Activated CD8-positive, alpha-beta memory T cell treated with anti-CD3 and anti-CD28 coated beads, Interleukin-2, amount 50 U/mL, for 24 hours (primary cell): ENCODE results near the gene FAAP20.
"Not testable (repeated sequence)": the region's sequence is repeated elsewhere in the genome, so short reads cannot be mapped to it uniquely, and the experiment has no call there.

Experiments
- DNase-seq: peaks from one replicate; pipeline ENCODE4 v3.0.0-alpha.2; 2020; ENCODE audit errors: extremely low read depth

The FAAP20 gene

DNA sequence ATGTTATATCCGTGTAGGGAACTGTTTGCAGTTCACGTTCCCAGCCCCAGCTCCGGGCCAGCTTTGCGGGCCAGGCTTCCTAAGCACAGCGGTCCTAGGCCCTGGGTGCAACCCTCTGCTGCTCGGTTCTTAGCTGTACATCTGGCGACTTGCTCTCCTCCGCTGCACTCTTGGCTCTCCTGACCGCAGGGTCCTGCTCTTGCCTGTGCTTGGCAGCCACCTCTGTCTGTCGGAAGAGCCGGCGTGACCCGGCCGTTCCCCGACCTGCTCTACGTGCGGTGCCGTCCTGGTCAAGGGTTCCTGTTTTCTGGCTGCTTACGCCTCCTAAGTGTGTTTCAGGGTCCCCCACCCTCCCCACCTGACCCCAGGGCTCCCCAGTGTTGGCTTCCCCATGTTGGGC is 36.7 kb downstream of the FAAP20 start:
- no peak for DNase-seq

DNA sequence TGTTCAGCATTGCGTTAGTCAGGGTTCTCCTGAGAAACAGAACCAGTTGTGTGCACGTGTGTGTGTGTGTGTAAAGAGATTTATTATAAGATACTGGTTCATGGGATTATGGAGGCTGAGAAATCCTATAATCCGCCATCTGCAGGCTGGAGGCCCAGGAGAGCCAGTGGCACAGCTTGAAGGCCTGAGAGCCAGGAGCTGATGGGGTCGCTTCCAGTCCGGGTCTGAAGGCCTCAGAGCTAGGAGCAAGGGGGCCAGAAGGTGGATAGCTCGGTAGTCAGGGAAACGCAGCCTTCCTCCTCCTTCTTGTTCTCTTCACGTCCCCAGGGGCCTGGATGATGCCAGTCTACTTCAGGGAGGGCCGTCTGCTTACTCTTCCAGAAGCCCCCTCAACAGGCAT is 37.7 kb downstream of the FAAP20 start:
- DNase-seq, result no peak

- DNase-seq, result no peak
Measured at GRCh38 chr1:2155788-2156187, 38.8 kb downstream of the FAAP20 start.

DNA sequence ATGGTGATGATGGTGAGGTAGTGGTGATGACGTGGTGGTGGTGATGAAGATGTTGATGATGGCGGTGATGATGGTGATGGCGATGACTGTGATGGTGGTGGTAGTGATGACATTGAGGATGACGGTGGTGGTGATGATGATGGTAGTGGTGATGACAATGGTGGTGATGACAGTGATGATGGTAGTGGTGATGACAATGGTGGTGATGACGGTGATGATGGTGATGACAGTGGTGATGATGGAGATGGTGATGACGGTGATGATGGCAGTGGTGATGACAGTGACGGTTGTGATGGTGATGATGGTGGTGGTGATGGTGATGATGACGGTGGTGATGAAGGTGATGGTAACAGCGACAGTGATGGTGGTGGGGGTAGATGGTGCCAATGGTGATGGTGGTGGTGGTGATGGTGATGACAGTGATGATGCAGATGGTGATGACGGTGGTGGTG is 39.4 kb downstream of the FAAP20 start:
- DNase-seq, result no peak

- no peak for DNase-seq
Measured at GRCh38 chr1:2154022-2154421, 40.5 kb downstream of the FAAP20 start.

GRCh38 chr1:2152954-2153353 is 41.6 kb downstream of the FAAP20 start:
- DNase-seq, result no peak

GRCh38 chr1:2151911-2152310 is 42.7 kb downstream of the FAAP20 start:
- DNase-seq, result no peak

GRCh38 chr1:2151252-2151651 is 43.3 kb downstream of the FAAP20 start:
- DNase-seq, result no peak

DNA sequence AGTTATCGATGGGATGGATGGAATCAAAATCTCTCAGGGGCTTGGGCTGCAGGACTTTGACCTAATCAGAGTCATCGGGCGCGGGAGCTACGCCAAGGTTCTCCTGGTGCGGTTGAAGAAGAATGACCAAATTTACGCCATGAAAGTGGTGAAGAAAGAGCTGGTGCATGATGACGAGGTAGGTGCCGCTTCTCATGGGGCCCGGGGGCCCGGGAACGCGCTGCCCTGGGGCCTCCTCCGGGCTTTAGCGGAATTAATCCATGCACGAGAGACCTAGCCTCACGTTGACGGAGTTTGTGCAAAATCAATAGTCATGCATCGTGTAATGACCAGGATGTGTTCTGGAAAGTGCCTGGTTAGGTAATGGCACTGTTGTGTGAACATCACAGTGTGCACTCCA is 43.8 kb downstream of the FAAP20 start:
- no peak for DNase-seq

DNA sequence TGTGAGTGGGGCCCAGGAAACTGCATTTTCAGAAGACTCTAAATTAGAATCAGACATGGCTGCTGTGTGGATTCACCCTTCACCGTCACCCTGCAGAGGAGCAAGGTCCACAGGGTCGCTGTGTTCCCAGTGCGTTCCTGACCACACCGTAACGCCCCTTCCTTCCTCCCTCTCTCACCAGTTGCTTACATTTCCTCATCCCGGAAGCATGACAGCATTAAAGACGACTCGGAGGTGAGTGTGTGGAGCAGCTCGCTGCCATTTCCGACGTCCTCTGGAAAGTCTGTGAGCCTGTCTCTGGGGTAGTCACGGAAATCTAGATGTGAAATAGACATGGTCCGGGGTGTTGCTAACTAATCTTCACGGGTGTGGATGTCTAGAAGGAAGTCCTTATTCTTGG is 45.9 kb downstream of the FAAP20 start:
- no peak for DNase-seq

- DNase-seq, result not testable (repeated sequence)
Measured at GRCh38 chr1:2147869-2148268, 46.7 kb downstream of the FAAP20 start.

GRCh38 chr1:2146836-2147517 is 47.6 kb downstream of the FAAP20 start:
- no peak for DNase-seq

DNA sequence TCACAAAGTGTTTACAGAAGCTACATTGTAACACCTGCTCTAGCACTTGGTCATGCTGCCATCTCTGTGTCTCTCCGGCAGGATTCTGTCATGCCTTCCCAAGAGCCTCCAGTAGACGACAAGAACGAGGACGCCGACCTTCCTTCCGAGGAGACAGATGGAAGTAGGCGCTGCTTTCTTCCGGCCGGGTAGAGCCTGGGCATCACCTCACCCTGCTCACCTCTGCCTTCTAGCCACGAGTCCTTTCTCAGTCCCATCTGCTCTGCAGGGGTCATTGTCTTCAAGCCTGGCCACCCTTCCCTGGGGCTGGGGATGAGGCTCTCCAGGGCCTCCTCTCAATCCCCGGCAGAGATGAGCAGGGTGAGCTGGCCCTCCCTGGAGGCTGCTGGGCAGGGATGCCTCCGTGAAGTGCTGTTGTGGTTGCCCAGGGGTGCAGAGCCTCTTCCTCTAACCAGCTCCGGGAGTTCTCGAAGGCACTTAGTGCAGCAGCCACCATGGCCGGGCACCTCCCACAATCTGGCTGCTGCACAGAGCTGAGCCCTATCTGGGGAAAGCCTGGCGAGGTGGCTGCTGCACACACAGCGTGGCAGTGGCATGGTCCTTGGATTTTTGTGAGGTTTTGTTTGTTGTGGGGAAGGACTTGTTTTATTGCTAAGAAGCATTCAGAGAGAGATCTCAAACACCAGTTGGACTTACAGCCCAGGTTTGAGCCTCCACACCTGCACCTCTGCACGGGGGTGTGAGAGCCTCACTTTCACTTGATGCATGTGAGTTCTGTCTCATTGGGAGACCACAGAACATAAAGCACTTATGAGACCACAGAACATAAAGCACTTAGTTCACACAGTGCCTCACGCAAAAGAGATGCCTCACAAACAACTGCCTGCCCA is 48.4 kb downstream of the FAAP20 start:
- DNase-seq, result no peak

DNA sequence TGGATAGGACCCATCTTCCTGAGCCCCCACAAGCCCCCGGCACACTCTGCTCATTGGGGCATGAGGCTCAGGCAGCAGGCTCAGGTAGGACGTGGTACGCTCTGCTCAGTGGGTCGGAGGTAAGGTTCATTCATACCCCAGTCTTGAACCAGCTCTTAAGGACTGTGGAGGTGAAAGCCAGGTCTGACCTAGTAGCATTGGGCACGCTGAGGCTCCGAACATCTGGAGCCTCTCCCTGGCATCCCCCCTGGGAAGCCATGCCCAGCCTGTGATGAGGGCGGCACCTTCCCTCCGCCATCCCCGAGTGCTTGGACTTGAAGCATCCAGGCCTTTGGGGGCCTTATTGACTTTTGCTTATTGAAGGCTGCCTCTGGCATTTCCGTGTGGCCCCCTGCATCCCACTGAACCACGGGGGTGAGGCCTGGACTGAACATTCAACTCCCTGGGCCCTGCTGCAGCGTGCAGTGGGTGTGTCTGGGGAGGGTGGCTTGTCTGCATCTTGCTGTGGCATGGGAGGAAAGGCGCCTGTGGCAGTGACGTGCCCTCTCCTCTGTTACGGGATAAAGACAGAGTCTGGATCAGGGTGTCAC is 50.0 kb downstream of the FAAP20 start:
- no peak for DNase-seq

DNA sequence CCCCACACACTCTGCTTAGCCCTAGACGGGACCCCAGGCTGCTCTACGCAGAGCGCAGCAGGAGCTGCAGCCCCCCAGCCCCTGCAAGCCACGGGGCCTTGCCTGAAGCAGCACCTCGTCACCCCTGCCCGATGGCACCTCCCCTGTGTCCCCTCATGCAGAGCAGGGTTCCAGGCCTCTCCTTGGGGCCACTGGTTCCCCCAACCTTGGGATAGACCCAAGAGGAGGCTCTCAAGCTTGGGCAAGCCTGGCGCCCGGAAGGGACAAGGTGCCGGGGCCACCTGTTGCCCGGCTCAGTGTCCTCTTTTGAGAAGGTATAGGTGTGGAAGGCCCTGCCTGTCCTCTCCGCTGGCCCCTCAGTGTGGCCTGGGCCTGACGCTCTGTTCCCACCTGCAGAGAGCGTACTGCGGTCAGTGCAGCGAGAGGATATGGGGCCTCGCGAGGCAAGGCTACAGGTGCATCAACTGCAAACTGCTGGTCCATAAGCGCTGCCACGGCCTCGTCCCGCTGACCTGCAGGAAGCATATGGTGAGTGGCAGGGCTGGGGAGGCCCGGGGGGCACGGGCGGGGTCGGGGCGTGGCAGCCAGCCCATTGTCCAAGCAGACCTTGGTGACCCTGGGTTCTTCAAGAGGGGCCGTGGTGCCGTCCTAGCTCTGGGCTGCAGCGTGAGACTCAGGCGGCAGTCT is 50.6 kb downstream of the FAAP20 start:
- no peak for DNase-seq

DNA sequence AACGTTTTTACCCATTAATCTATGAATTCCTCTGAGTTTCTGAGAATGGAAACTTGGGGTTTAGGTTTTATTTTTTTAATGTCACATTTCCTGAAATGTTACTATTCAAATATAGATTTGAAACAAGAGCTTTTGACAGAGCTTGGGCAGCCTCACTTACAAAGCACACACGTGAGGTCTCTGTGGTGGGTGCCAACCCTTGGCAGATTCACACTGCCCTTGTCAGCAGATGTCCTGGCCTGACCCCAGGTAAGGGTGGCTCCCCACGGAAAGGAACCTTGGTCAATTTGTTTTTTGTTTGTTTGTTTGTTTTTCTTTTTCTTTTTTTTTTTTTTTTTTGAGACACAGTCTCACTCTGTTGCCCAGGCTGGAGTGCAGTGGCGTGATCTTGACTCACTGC is 53.5 kb downstream of the FAAP20 start:
- no peak for DNase-seq
